HepG2 (cell line): ENCODE measurements around the gene SCYL1. TPM values are rescaled to one million over a fixed set of nuclear protein-coding genes. Genes with fewer than 3 reads are reported as not detected.

ENCODE experiments used
- AHR ChIP-seq: IDR thresholded peaks from 2 replicates; pipeline ENCODE4 v1.6.1; 2018; ENCODE audit warnings: missing genetic modification reagents, missing compliant biosample characterization
- GATAD2A ChIP-seq: IDR thresholded peaks from 2 replicates; pipeline ENCODE4 v1.6.1; 2016
- MIXL1 ChIP-seq: IDR thresholded peaks from 2 replicates; pipeline ENCODE4 v1.6.1; 2016
- MXI1 ChIP-seq: IDR thresholded peaks from 3 replicates; pipeline ENCODE4 v1.6.1; 2012; ENCODE audit warnings: low read depth, low read length, inconsistent platforms, borderline replicate concordance
- NR2C2 ChIP-seq: sonication (generic); formaldehyde crosslinking; IDR thresholded peaks from 2 replicates; pipeline ENCODE4 v1.4.0; 2020; ENCODE audit warnings: missing genetic modification reagents, mild to moderate bottlenecking, moderate library complexity, borderline replicate concordance
- PPARG ChIP-seq: conservative IDR thresholded peaks from 2 replicates; pipeline ENCODE4 v1.6.1; 2016; ENCODE audit warnings: missing biosample characterization, missing genetic modification reagents
- PREB ChIP-seq: sonication (generic); formaldehyde crosslinking; IDR thresholded peaks from 2 replicates; pipeline ENCODE4 v1.4.0; 2020; ENCODE audit warnings: missing genetic modification reagents
- RAD21 ChIP-seq: fragments of 450-650 bp; formaldehyde crosslinking; IDR thresholded peaks from 2 replicates; pipeline ENCODE4 v1.5.0; 2020; ENCODE audit warnings: mild to moderate bottlenecking
- SUZ12 ChIP-seq: fragments of 150-350 bp; IDR thresholded peaks from 2 replicates; pipeline ENCODE4 v1.6.1; 2014; ENCODE audit warnings: low read depth, low read length
- TEAD2 ChIP-seq: sonication (generic); formaldehyde crosslinking; IDR thresholded peaks from 2 replicates; pipeline ENCODE4 v1.9.0; 2021; ENCODE audit warnings: missing genetic modification reagents
- ZGPAT ChIP-seq: IDR thresholded peaks from 2 replicates; pipeline ENCODE4 v1.6.1; 2016; ENCODE audit warnings: mild to moderate bottlenecking
- ZNF160 ChIP-seq: sonication (generic); formaldehyde crosslinking; IDR thresholded peaks from 2 replicates; pipeline ENCODE4 v1.8.0; 2022; ENCODE audit warnings: mild to moderate bottlenecking, inconsistent platforms, missing genetic modification reagents
- ZNF232 ChIP-seq: sonication (generic); formaldehyde crosslinking; IDR thresholded peaks from 2 replicates; pipeline ENCODE4 v1.4.0; 2020; ENCODE audit warnings: missing genetic modification reagents, borderline replicate concordance
- ZNF512B ChIP-seq: sonication (generic); formaldehyde crosslinking; IDR thresholded peaks from 2 replicates; pipeline ENCODE4 v1.5.1; 2020; ENCODE audit warnings: missing genetic modification reagents, mild to moderate bottlenecking, borderline replicate concordance
- ZNF713 ChIP-seq: sonication (generic); formaldehyde crosslinking; IDR thresholded peaks from 2 replicates; pipeline ENCODE4 v1.4.0; 2020; ENCODE audit warnings: mild to moderate bottlenecking, missing genetic modification reagents
- ZNF784 ChIP-seq: sonication (generic); formaldehyde crosslinking; IDR thresholded peaks from 2 replicates; pipeline ENCODE4 v1.5.1; 2020; ENCODE audit warnings: missing genetic modification reagents, mild to moderate bottlenecking, borderline replicate concordance
- polyA plus RNA-seq, 8 experiments: library from polyadenylated mRNA; depleted of rRNA in 3 of 8; stranded (reverse) in 7 of 8; unstranded in 1 of 8; fragments of >200 nt; fragmentation: Illumina TruSeq in 4 of 8; extraction: Trizol in 4 of 8; gene quantifications; 2 replicates each; pipeline versions ENCODE4 v1.2.1 to v1.2.3, GENCODE V29; 2011 to 2016; ENCODE audit warnings: low read depth in 4 of 8, missing spikeins in 1 of 8, mixed read lengths in 1 of 8; ENCODE audit not compliant: insufficient read depth in 1 of 8
- total RNA-seq, 5 experiments: library from RNA; depleted of rRNA; stranded (reverse); fragments of >200 nt; fragmentation: Illumina TruSeq; extraction: Trizol; gene quantifications; 2 replicates each; pipeline ENCODE4 v1.2.3, GENCODE V29; 2016; ENCODE audit warnings: low read depth in 1 of 5
- TF ChIP-seq, protein P1 (sequence below): sonication (generic); formaldehyde crosslinking; IDR thresholded peaks from 2 replicates; pipeline ENCODE4 v1.5.0; 2020; ENCODE audit warnings: mild to moderate bottlenecking, missing genetic modification reagents
- TF ChIP-seq, protein P2 (sequence below): sonication (generic); formaldehyde crosslinking; IDR thresholded peaks from 2 replicates; pipeline ENCODE4 v1.9.0; 2021; ENCODE audit warnings: missing genetic modification reagents, borderline replicate concordance

SCYL1 gene
- total and polyA plus RNA-seq, 2 of the 13 experiments (the other 11 are each of a cell fraction or from before 2014, with no cell fraction given) = 65.9 to 103 TPM

GRCh38 chr11:65479184-65480145, 45.4 kb upstream of the SCYL1 start (continued):
- TF ChIP-seq, protein P1, sequence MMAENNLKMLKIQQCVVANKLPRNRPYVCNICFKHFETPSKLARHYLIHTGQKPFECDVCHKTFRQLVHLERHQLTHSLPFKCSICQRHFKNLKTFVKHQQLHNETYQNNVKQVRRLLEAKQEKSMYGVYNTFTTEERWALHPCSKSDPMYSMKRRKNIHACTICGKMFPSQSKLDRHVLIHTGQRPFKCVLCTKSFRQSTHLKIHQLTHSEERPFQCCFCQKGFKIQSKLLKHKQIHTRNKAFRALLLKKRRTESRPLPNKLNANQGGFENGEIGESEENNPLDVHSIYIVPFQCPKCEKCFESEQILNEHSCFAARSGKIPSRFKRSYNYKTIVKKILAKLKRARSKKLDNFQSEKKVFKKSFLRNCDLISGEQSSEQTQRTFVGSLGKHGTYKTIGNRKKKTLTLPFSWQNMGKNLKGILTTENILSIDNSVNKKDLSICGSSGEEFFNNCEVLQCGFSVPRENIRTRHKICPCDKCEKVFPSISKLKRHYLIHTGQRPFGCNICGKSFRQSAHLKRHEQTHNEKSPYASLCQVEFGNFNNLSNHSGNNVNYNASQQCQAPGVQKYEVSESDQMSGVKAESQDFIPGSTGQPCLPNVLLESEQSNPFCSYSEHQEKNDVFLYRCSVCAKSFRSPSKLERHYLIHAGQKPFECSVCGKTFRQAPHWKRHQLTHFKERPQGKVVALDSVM (CRISPR knock-in tag) = no peak
- TF ChIP-seq RAD21 (CRISPR knock-in tag) (peak; percentile 69), ZNF232 (CRISPR knock-in tag) (0 out of 2 replicates have a peak, but pooled peaks have one; percentile 8), ZNF713 (CRISPR knock-in tag) (no peak), ZNF512B (CRISPR knock-in tag) (no peak), PREB (no peak), ZNF160 (no peak), TEAD2 (CRISPR knock-in tag) (no peak), SUZ12 (no peak), AHR (CRISPR knock-in tag) (no peak), GATAD2A (0 out of 2 replicates have a peak, but pooled peaks have one; percentile 23), NR2C2 (CRISPR knock-in tag) (no peak), ZGPAT (CRISPR knock-in tag) (peak; percentile 56; the same call in 1 of the 2 replicates), MXI1 (no peak), ZNF784 (CRISPR knock-in tag) (no peak), MIXL1 (CRISPR knock-in tag) (peak; percentile 28; the same call in 1 of the 2 replicates), PPARG (0 out of 2 replicates have a peak, but pooled peaks have one; percentile 13)
- TF ChIP-seq, protein P2, sequence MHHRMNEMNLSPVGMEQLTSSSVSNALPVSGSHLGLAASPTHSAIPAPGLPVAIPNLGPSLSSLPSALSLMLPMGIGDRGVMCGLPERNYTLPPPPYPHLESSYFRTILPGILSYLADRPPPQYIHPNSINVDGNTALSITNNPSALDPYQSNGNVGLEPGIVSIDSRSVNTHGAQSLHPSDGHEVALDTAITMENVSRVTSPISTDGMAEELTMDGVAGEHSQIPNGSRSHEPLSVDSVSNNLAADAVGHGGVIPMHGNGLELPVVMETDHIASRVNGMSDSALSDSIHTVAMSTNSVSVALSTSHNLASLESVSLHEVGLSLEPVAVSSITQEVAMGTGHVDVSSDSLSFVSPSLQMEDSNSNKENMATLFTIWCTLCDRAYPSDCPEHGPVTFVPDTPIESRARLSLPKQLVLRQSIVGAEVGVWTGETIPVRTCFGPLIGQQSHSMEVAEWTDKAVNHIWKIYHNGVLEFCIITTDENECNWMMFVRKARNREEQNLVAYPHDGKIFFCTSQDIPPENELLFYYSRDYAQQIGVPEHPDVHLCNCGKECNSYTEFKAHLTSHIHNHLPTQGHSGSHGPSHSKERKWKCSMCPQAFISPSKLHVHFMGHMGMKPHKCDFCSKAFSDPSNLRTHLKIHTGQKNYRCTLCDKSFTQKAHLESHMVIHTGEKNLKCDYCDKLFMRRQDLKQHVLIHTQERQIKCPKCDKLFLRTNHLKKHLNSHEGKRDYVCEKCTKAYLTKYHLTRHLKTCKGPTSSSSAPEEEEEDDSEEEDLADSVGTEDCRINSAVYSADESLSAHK = no peak
